ENCODE results near the gene PTPRU.

Gene PTPRU

DNA sequence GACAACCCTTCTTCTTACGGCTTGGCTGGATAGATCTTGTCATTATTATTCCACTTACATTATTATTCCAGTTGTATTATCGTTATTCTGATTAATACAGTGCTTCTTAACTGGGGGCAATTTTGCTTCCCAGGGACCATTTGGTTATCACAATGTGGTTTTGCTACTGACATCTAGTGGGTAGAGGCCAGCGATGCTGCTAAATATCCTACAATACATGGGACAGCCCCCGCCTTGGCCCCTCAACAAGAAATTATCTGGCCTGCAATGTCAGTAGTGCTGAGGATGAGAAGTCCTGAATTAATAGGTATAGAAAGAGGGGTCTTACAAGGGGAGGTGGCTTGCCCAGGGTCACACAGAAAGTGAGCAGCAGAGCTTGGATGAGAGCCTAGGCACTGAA, 105.6 kb downstream of the PTPRU start:
- H3K9me3 ChIP-seq (ENCODE audit: control insufficient read depth, insufficient read depth, low read depth, low read length): no peaks in the 10 kb centered on the region
- no peaks in the 10 kb centered on the region for H3K36me3 ChIP-seq (ENCODE audit: control insufficient read depth in 2 of 2, insufficient read depth in 1 of 2, low read length in 2 of 2)
- TF ChIP-seq ZSCAN23 (tag by site-specific recombination; IDR thresholded peaks at IDR 0.05): no peak
- no peak for TF ChIP-seq REPIN1 (tag by site-specific recombination; IDR thresholded peaks at IDR 0.05; ENCODE audit: low read depth)
- no peak for TF ChIP-seq KLF17 (tag by site-specific recombination; IDR thresholded peaks at IDR 0.05)
- TF ChIP-seq ZNF280D (tag by site-specific recombination; IDR thresholded peaks at IDR 0.05): no peak
- TF ChIP-seq ZNF501 (tag by site-specific recombination; IDR thresholded peaks at IDR 0.05): no peak
- TF ChIP-seq, protein P1, sequence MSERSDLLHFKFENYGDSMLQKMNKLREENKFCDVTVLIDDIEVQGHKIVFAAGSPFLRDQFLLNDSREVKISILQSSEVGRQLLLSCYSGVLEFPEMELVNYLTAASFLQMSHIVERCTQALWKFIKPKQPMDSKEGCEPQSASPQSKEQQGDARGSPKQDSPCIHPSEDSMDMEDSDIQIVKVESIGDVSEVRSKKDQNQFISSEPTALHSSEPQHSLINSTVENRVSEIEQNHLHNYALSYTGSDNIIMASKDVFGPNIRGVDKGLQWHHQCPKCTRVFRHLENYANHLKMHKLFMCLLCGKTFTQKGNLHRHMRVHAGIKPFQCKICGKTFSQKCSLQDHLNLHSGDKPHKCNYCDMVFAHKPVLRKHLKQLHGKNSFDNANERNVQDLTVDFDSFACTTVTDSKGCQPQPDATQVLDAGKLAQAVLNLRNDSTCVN (tag by site-specific recombination; optimal IDR thresholded peaks at IDR 0.05): no peak
- no peak for TF ChIP-seq ZNF664 (tag by site-specific recombination; IDR thresholded peaks at IDR 0.05)
- TF ChIP-seq ZNF692 (tag by site-specific recombination; IDR thresholded peaks at IDR 0.05): no peak
- TF ChIP-seq ZNF248 (tag by site-specific recombination; IDR thresholded peaks at IDR 0.05): no peak
- TF ChIP-seq, protein P2, sequence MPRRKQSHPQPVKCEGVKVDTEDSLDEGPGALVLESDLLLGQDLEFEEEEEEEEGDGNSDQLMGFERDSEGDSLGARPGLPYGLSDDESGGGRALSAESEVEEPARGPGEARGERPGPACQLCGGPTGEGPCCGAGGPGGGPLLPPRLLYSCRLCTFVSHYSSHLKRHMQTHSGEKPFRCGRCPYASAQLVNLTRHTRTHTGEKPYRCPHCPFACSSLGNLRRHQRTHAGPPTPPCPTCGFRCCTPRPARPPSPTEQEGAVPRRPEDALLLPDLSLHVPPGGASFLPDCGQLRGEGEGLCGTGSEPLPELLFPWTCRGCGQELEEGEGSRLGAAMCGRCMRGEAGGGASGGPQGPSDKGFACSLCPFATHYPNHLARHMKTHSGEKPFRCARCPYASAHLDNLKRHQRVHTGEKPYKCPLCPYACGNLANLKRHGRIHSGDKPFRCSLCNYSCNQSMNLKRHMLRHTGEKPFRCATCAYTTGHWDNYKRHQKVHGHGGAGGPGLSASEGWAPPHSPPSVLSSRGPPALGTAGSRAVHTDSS (tag by site-specific recombination; IDR thresholded peaks at IDR 0.05): no peak
- no peak for TF ChIP-seq ZNF266 (tag by site-specific recombination; IDR thresholded peaks at IDR 0.05; ENCODE audit: low read depth)
- TF ChIP-seq ZNF2 (tag by site-specific recombination; IDR thresholded peaks at IDR 0.05): no peak
- no peak for TF ChIP-seq ZNF585B (tag by site-specific recombination; IDR thresholded peaks at IDR 0.05)
- TF ChIP-seq PRDM4 (tag by site-specific recombination; IDR thresholded peaks at IDR 0.05): no peak
- no peak for TF ChIP-seq ZNF623 (tag by site-specific recombination; IDR thresholded peaks at IDR 0.05)
- TF ChIP-seq ZNF292 (tag by site-specific recombination; IDR thresholded peaks at IDR 0.05; ENCODE audit: borderline replicate concordance, low read depth): no peak
- TF ChIP-seq ZXDB (tag by site-specific recombination; IDR thresholded peaks at IDR 0.05): no peak
- TF ChIP-seq, protein P3, sequence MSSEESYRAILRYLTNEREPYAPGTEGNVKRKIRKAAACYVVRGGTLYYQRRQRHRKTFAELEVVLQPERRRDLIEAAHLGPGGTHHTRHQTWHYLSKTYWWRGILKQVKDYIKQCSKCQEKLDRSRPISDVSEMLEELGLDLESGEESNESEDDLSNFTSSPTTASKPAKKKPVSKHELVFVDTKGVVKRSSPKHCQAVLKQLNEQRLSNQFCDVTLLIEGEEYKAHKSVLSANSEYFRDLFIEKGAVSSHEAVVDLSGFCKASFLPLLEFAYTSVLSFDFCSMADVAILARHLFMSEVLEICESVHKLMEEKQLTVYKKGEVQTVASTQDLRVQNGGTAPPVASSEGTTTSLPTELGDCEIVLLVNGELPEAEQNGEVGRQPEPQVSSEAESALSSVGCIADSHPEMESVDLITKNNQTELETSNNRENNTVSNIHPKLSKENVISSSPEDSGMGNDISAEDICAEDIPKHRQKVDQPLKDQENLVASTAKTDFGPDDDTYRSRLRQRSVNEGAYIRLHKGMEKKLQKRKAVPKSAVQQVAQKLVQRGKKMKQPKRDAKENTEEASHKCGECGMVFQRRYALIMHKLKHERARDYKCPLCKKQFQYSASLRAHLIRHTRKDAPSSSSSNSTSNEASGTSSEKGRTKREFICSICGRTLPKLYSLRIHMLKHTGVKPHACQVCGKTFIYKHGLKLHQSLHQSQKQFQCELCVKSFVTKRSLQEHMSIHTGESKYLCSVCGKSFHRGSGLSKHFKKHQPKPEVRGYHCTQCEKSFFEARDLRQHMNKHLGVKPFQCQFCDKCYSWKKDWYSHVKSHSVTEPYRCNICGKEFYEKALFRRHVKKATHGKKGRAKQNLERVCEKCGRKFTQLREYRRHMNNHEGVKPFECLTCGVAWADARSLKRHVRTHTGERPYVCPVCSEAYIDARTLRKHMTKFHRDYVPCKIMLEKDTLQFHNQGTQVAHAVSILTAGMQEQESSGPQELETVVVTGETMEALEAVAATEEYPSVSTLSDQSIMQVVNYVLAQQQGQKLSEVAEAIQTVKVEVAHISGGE (tag by site-specific recombination; conservative IDR thresholded peaks at IDR 0.05; ENCODE audit: low read depth): no peak
- no peak for TF ChIP-seq ELK4 (IDR thresholded peaks at IDR 0.05; ENCODE audit: borderline replicate concordance, low read depth, low read length)
- no peak for TF ChIP-seq ZNF404 (tag by site-specific recombination; IDR thresholded peaks at IDR 0.05)
- ChIA-PET POLR2A (interaction anchor here (0.6 kb wide), 1 partner anchor 12 kb away, joined by 3 read pairs; no protein-coding TSS in a partner anchor), CTCF (interaction anchor here (1.0 to 3.7 kb wide), 9 partner anchors 10 to 102 kb away, joined by 3 to 35 read pairs (median 4); no protein-coding TSS in a partner anchor)
- no peaks in the 10 kb centered on the region for H3K4me1 ChIP-seq (ENCODE audit: control insufficient read depth, insufficient read depth, low read length)
- no peak overlapping the region for H3K27ac ChIP-seq (ENCODE audit: extremely low read depth, low read depth, low read length)
- no peak overlapping the region for H3K4me3 ChIP-seq (ENCODE audit: low read depth, low read length)
